ENCODE results near the gene HARBI1. TPM values are rescaled to one million over a fixed set of nuclear protein-coding genes. Genes with fewer than 3 reads are reported as not detected.

HARBI1 gene
- polyA plus RNA-seq, 1 experiment = 4.3 TPM

- ChIA-PET POLR2A (interaction anchor here (1.0 kb wide), 1 partner anchor 31 kb away, joined by 3 read pairs; no protein-coding TSS in a partner anchor), CTCF (interaction anchor here (0.6 to 2.5 kb wide), 19 partner anchors 9 to 229 kb away, joined by 3 to 23 read pairs (median 5); no protein-coding TSS in a partner anchor)
- no peak for DNase-seq (ENCODE audit: low read depth, low spot score)
- Histone ChIP-seq H3K4me3 (ENCODE audit: low read depth, low read length) (peak overlapping the region; percentile 100), H3K27ac (ENCODE audit: low read depth, low read length) (peak overlapping the region; percentile 97), H3K9me3 (ENCODE audit: control insufficient read depth, insufficient read depth, low read length) (no peaks in the 10 kb centered on the region), H3K27me3 (ENCODE audit: control insufficient read depth, insufficient read depth, low read length) (no peaks in the 10 kb centered on the region)
- TF ChIP-seq CTCF (IDR thresholded peaks at IDR 0.05; ENCODE audit: low read depth, low read length) = no peak
Measured at GRCh38 chr11:46617972-46618314, 916 bp upstream of the HARBI1 start.

DNA sequence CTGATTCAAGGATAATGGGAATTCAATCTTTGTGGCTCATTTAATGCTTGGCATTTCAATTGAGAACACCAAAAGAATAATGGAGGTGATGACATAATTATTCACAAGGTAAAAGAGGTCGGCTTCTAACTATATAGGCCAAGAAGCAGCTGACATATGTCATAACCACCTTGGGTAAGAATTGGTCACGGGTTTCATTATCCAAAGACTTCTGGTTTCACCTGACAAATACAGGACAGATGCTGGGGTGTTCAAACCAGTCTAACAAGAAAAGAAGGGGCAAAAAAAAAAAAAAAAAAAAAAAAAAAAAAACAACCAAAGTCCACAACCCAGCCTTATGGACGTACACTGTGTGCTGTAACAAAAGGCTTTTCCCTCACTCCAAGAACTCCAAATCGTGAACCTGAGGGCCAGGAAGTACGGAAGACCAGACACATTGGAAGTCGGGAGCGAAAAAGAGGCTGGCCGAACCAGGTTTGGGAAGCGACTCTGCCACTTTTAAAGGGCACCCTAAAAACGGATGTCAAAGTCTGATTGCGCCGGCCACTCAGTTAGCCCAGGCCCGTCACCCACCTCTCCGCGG, 385 bp downstream of the HARBI1 start:
- DNase-seq (ENCODE audit: low read depth, low spot score) = no peak
- ChIA-PET POLR2A (interaction anchor here (0.7 kb wide), 1 partner anchor 22 kb away, joined by 15 read pairs; no protein-coding TSS in a partner anchor), CTCF (interaction anchor here (0.6 to 2.3 kb wide), 9 partner anchors 10 to 225 kb away, joined by 3 to 10 read pairs (median 7); partner anchors contain the start of gene CHRM4)
- Histone ChIP-seq H3K27ac (ENCODE audit: low read depth, low read length) (peak overlapping the region; percentile 74), H3K4me3 (ENCODE audit: low read depth, low read length) (peak overlapping the region; percentile 100), H3K27me3 (ENCODE audit: control insufficient read depth, insufficient read depth, low read length) (no peaks in the 10 kb centered on the region), H3K9me3 (ENCODE audit: control insufficient read depth, insufficient read depth, low read length) (no peaks in the 10 kb centered on the region)
- no peak for TF ChIP-seq CTCF (IDR thresholded peaks at IDR 0.05; ENCODE audit: low read depth, low read length)

DNA sequence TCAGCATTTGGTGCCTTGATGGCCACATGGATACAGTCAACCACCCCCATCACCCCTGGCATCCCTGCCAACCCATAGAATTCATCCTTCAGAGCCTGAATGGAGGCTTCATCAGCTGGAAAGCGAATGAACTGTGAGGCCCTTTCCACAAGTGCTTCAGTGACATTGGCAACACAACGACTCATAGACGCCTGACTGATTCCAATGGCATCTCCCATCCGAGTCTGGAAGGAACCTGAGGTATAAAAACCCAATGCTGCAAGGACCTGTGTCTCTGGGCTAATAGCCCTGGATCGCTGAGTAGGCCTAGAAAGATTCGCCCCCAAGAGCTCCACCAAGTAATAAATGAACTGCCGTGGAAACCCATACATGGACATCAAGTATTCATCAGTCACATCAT, 1.3 kb downstream of the HARBI1 start:
- POLR2A ChIA-PET = no interaction called here

DNA sequence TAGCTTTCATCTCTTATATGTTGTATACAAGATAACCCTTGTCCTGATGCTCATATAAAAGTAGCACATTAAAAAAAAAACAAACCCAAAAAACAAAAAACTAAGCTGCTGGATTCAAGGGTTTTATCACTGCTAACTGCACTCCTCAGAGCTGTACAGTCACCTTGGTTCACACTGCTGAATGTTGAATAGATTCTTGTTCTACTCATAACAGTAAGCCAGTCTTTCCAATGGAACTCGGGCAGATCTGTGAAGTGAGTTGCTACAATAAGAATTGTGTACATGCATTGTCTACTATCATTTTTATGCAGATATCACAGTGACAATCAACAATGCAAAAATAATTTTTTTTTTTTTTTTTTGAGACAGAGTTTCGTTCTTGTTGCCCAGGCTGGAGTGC, 4.7 kb downstream of the HARBI1 start:
- ChIA-PET CTCF (interaction anchor here (0.7 to 2.0 kb wide), 2 partner anchors 123 to 374 kb away, joined by 3 to 4 read pairs; no protein-coding TSS in a partner anchor), POLR2A (interaction anchor here (0.7 to 1.7 kb wide), 2 partner anchors 18 kb away, joined by 6 to 12 read pairs; partner anchors contain the start of gene AMBRA1)
- Histone ChIP-seq H3K4me3 (ENCODE audit: low read depth, low read length) (no peak overlapping the region), H3K27me3 (ENCODE audit: control insufficient read depth, insufficient read depth, low read length) (no peaks in the 10 kb centered on the region), H3K27ac (ENCODE audit: low read depth, low read length) (no peak overlapping the region), H3K9me3 (ENCODE audit: control insufficient read depth, insufficient read depth, low read length) (no peaks in the 10 kb centered on the region)
- no peak for DNase-seq (ENCODE audit: low read depth, low spot score)
- TF ChIP-seq CTCF (IDR thresholded peaks at IDR 0.05; ENCODE audit: low read depth, low read length) = no peak

More for the DNA sequence above, 1.3 kb downstream of the HARBI1 start:
- no peak overlapping the region for H3K4me3 ChIP-seq (ENCODE audit: low read depth, low read length)
- TF ChIP-seq CTCF (IDR thresholded peaks at IDR 0.05; ENCODE audit: low read depth, low read length) = no peak
- CTCF ChIA-PET = no interaction called here
- DNase-seq (ENCODE audit: low read depth, low spot score) = no peak
- H3K27me3 ChIP-seq (ENCODE audit: control insufficient read depth, insufficient read depth, low read length) = no peaks in the 10 kb centered on the region
- H3K9me3 ChIP-seq (ENCODE audit: control insufficient read depth, insufficient read depth, low read length) = no peaks in the 10 kb centered on the region
- H3K27ac ChIP-seq (ENCODE audit: low read depth, low read length) = no peak overlapping the region

- H3K4me3 ChIP-seq (ENCODE audit: low read depth, low read length) = no peak overlapping the region
- TF ChIP-seq CTCF (IDR thresholded peaks at IDR 0.05; ENCODE audit: low read depth, low read length) = no peak
- H3K27ac ChIP-seq (ENCODE audit: low read depth, low read length) = no peak overlapping the region
- CTCF ChIA-PET = interaction anchor here (0.7 to 2.0 kb wide), 2 partner anchors 122 to 373 kb away, joined by 3 to 4 read pairs; no protein-coding TSS in a partner anchor
- POLR2A ChIA-PET = interaction anchor here (1.7 kb wide), 1 partner anchor 18 kb away, joined by 12 read pairs; the partner anchor contains the start of gene AMBRA1
- no peaks in the 10 kb centered on the region for H3K27me3 ChIP-seq (ENCODE audit: control insufficient read depth, insufficient read depth, low read length)
- DNase-seq (ENCODE audit: low read depth, low spot score) = no peak
- no peaks in the 10 kb centered on the region for H3K9me3 ChIP-seq (ENCODE audit: control insufficient read depth, insufficient read depth, low read length)
Measured at GRCh38 chr11:46611526-46612304, 5.3 kb downstream of the HARBI1 start.

All from AG04450 (cell line).